ENCODE measurements around the gene SMG1.

DNA sequence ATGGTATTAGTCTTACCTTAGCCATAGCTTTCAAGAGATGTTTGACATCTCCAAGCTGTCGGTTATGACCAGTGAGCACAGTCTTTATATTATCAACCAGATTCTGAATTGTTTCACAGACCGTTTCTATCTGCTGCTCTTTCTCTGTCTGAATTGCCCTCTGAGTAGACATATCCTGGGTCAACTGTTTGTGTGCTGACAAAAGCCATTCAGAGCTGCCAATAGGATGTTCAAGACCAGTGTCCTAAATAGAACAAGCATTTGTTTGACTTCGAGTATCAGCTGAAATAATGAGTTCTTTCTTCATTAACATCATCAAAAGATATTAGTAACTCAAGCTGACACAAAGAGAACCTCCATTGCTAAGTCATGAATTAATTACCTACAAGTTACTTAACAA is 109.9 kb downstream of the SMG1 start:
- TF ChIP-seq, protein P1, sequence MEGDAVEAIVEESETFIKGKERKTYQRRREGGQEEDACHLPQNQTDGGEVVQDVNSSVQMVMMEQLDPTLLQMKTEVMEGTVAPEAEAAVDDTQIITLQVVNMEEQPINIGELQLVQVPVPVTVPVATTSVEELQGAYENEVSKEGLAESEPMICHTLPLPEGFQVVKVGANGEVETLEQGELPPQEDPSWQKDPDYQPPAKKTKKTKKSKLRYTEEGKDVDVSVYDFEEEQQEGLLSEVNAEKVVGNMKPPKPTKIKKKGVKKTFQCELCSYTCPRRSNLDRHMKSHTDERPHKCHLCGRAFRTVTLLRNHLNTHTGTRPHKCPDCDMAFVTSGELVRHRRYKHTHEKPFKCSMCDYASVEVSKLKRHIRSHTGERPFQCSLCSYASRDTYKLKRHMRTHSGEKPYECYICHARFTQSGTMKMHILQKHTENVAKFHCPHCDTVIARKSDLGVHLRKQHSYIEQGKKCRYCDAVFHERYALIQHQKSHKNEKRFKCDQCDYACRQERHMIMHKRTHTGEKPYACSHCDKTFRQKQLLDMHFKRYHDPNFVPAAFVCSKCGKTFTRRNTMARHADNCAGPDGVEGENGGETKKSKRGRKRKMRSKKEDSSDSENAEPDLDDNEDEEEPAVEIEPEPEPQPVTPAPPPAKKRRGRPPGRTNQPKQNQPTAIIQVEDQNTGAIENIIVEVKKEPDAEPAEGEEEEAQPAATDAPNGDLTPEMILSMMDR (conservative IDR thresholded peaks at IDR 0.05; ENCODE audit: low read depth, low read length), result no peak
- no peak for TF ChIP-seq EZH2 (IDR thresholded peaks at IDR 0.05; ENCODE audit: borderline replicate concordance, low read depth, low read length, poor library complexity, severe bottlenecking)
